ENCODE results near the gene SAT2.
"Not testable (repeated sequence)": the region's sequence is repeated elsewhere in the genome, so short reads cannot be mapped to it uniquely, and the experiment has no call there.

Gene SAT2
- total RNA-seq: 22.5 to 27.1 (median 24.2) reads per million in 4 donors

GRCh38 chr17:7627250-7628121 lies at the start of gene SAT2:
TSS of gene SAT2 (minus strand) at chr17:7627821. CDS start at chr17:7627635, 186 bp downstream.
- peak; percentile 74 to 91 (median 83) for DNase-seq

GRCh38 chr17:7676533-7676932 lies 48.9 kb upstream of the SAT2 start:
- no peak for DNase-seq

GRCh38 chr17:7674934-7675333 lies 47.3 kb upstream of the SAT2 start:
- DNase-seq: no peak

- DNase-seq: peak in 1 of 5 donors; percentile 32
These were observed 45.6 kb upstream of the SAT2 start for GRCh38 chr17:7673239-7673638.

- no peak for DNase-seq
These were observed 40.9 kb upstream of the SAT2 start for GRCh38 chr17:7668482-7668881.

- no peak for DNase-seq
These were observed 40.2 kb upstream of the SAT2 start for GRCh38 chr17:7667656-7668406.

- DNase-seq: no peak
These were observed 29.5 kb upstream of the SAT2 start for GRCh38 chr17:7656958-7657609.

- DNase-seq: no peak
These were observed 27.9 kb upstream of the SAT2 start for GRCh38 chr17:7655541-7655840.

- DNase-seq: no peak
These were observed 27.4 kb upstream of the SAT2 start for GRCh38 chr17:7654832-7655540.

GRCh38 chr17:7652388-7653356 lies 25.1 kb upstream of the SAT2 start:
- DNase-seq: no peak

GRCh38 chr17:7651665-7652387 lies 24.2 kb upstream of the SAT2 start:
- no peak for DNase-seq

GRCh38 chr17:7651097-7651664 lies 23.6 kb upstream of the SAT2 start:
- DNase-seq: no peak

- peak; percentile 60 to 74 (median 64) for DNase-seq
These were observed 23.0 kb upstream of the SAT2 start, which contains the start of gene ATP1B2 for GRCh38 chr17:7650509-7651096. TSS of gene ATP1B2 (plus strand) at chr17:7650926. CDS start at chr17:7651519, 593 bp downstream.

- no peak for DNase-seq
These were observed 19.4 kb upstream of the SAT2 start for GRCh38 chr17:7647018-7647417.

GRCh38 chr17:7646457-7646856 lies 18.8 kb upstream of the SAT2 start:
- no peak for DNase-seq

- DNase-seq: peak in 1 of 5 donors; percentile 36
These were observed 17.2 kb upstream of the SAT2 start for GRCh38 chr17:7644775-7645174.

- not testable (repeated sequence) for DNase-seq
These were observed 14.0 kb upstream of the SAT2 start for GRCh38 chr17:7641635-7642034.

- no peak for DNase-seq
These were observed 13.2 kb upstream of the SAT2 start for GRCh38 chr17:7640783-7641182.

GRCh38 chr17:7636163-7636562 lies 8.5 kb upstream of the SAT2 start:
- DNase-seq: no peak

- DNase-seq: no peak
These were observed 6.8 kb upstream of the SAT2 start for GRCh38 chr17:7634384-7634783.

Data from T-helper 1 cell (primary cell).